ENCODE results near the gene SAMD8.

- no peak for TF ChIP-seq CTCF (IDR thresholded peaks at IDR 0.05; ENCODE audit: insufficient read depth, low read length, poor library complexity, severe bottlenecking)
- TF ChIP-seq EZH2phosphoT487 (conservative IDR thresholded peaks at IDR 0.05; ENCODE audit: low read length) = no peak
Measured at GRCh38 chr10:75210282-75211006, 99.0 kb downstream of the SAMD8 start, which contains the start of gene VDAC2.
